HepG2 (cell line): ENCODE measurements around the gene VPS29. TPM values are rescaled to one million over a fixed set of nuclear protein-coding genes. Genes with fewer than 3 reads are reported as not detected.

Source experiments
- ARID4A ChIP-seq: sonication (generic); formaldehyde crosslinking; IDR thresholded peaks from 2 replicates; pipeline ENCODE4 v1.5.0; 2020; ENCODE audit warnings: mild to moderate bottlenecking, missing genetic modification reagents, borderline replicate concordance
- ATM ChIP-seq: fragments of 450-650 bp; IDR thresholded peaks from 2 replicates; pipeline ENCODE4 v1.7.1; 2017; ENCODE audit warnings: mild to moderate bottlenecking, borderline replicate concordance
- CBX2 ChIP-seq, 2 experiments: fragments of 200-600 bp in 1 of 2; sonication (generic); formaldehyde crosslinking in 1 of 2; IDR thresholded peaks; 2 replicates each; pipeline versions ENCODE4 v1.7.0 to v1.8.1; 2018 to 2022; ENCODE audit warnings: low read depth in 2 of 2, low read length in 1 of 2, mild to moderate bottlenecking in 1 of 2, missing genetic modification reagents in 1 of 2
- CREB1 ChIP-seq, 2 experiments: fragments of 450-650 bp in 1 of 2; IDR thresholded peaks; 2 replicates each; pipeline ENCODE4 v1.6.1; 2016 to 2017; ENCODE audit warnings: control low read depth in 1 of 2, mild to moderate bottlenecking in 1 of 2, missing compliant biosample characterization in 1 of 2, missing genetic modification characterization in 1 of 2
- FOSL1 ChIP-seq: sonication (generic); formaldehyde crosslinking; IDR thresholded peaks from 2 replicates; pipeline ENCODE4 v1.9.0; 2021; ENCODE audit warnings: missing genetic modification reagents, borderline replicate concordance
- GATAD1 ChIP-seq: IDR thresholded peaks from 2 replicates; pipeline ENCODE4 v1.6.1; 2016; ENCODE audit warnings: missing genetic modification reagents, missing compliant biosample characterization
- HOXA3 ChIP-seq: sonication (generic); formaldehyde crosslinking; IDR thresholded peaks from 2 replicates; pipeline ENCODE4 v1.5.0; 2020; ENCODE audit warnings: missing genetic modification reagents
- IRF9 ChIP-seq: sonication (generic); formaldehyde crosslinking; IDR thresholded peaks from 2 replicates; pipeline ENCODE4 v1.8.0; 2022; ENCODE audit warnings: missing genetic modification reagents, mild to moderate bottlenecking, borderline replicate concordance
- MEIS2 ChIP-seq: sonication (generic); formaldehyde crosslinking; IDR thresholded peaks from 2 replicates; pipeline ENCODE4 v1.9.0; 2021; ENCODE audit warnings: mild to moderate bottlenecking, missing genetic modification reagents
- MXD4 ChIP-seq: IDR thresholded peaks from 2 replicates; pipeline ENCODE4 v1.6.1; 2016; ENCODE audit warnings: mild to moderate bottlenecking, missing biosample characterization, missing genetic modification reagents
- NFKBIZ ChIP-seq: IDR thresholded peaks from 2 replicates; pipeline ENCODE4 v1.6.1; 2018; ENCODE audit warnings: missing genetic modification reagents, missing compliant biosample characterization
- ONECUT2 ChIP-seq: sonication (generic); formaldehyde crosslinking; IDR thresholded peaks from 2 replicates; pipeline ENCODE4 v1.4.0; 2020; ENCODE audit warnings: missing genetic modification reagents
- RAD21 ChIP-seq: fragments of 450-650 bp; formaldehyde crosslinking; IDR thresholded peaks from 2 replicates; pipeline ENCODE4 v1.5.0; 2020; ENCODE audit warnings: mild to moderate bottlenecking
- SMC3 ChIP-seq: IDR thresholded peaks from 2 replicates; pipeline ENCODE4 v1.6.1; 2011; ENCODE audit warnings: low read length, improper control_type of control experiment
- SOX6 ChIP-seq, 2 experiments: fragments of 450-650 bp in 1 of 2; sonication (generic) in 1 of 2; formaldehyde crosslinking in 1 of 2; IDR thresholded peaks; 2 replicates each; pipeline versions ENCODE4 v1.4.0 to v1.6.1; 2017 to 2020; ENCODE audit warnings: antibody characterized with exemption in 1 of 2, mild to moderate bottlenecking in 1 of 2, missing genetic modification reagents in 1 of 2
- TGIF2 ChIP-seq: IDR thresholded peaks from 2 replicates; pipeline ENCODE4 v1.6.1; 2016; ENCODE audit warnings: control low read depth, missing compliant biosample characterization
- THAP8 ChIP-seq: sonication (generic); formaldehyde crosslinking; IDR thresholded peaks from 2 replicates; pipeline ENCODE4 v1.5.1; 2020; ENCODE audit warnings: missing genetic modification reagents, mild to moderate bottlenecking, borderline replicate concordance
- ZFP41 ChIP-seq: sonication (generic); formaldehyde crosslinking; IDR thresholded peaks from 2 replicates; pipeline ENCODE4 v1.4.0; 2020; ENCODE audit warnings: mild to moderate bottlenecking, missing genetic modification reagents, borderline replicate concordance
- ZFY ChIP-seq: sonication (generic); formaldehyde crosslinking; IDR thresholded peaks from 2 replicates; pipeline ENCODE4 v1.4.0; 2020; ENCODE audit warnings: missing genetic modification reagents
- ZNF160 ChIP-seq: sonication (generic); formaldehyde crosslinking; IDR thresholded peaks from 2 replicates; pipeline ENCODE4 v1.8.0; 2022; ENCODE audit warnings: mild to moderate bottlenecking, inconsistent platforms, missing genetic modification reagents
- ZNF350 ChIP-seq: sonication (generic); formaldehyde crosslinking; IDR thresholded peaks from 2 replicates; pipeline ENCODE4 v1.4.0; 2020; ENCODE audit warnings: mild to moderate bottlenecking, low read depth, missing genetic modification reagents, borderline replicate concordance
- ZNF616 ChIP-seq: sonication (generic); formaldehyde crosslinking; IDR thresholded peaks from 2 replicates; pipeline ENCODE4 v1.5.0; 2020; ENCODE audit warnings: low read depth, mild to moderate bottlenecking, missing genetic modification reagents
- ZSCAN29 ChIP-seq: sonication (generic); formaldehyde crosslinking; conservative IDR thresholded peaks from 2 replicates; pipeline ENCODE4 v1.4.0; 2020; ENCODE audit warnings: mild to moderate bottlenecking, missing genetic modification reagents
- ZSCAN9 ChIP-seq: IDR thresholded peaks from 2 replicates; pipeline ENCODE4 v1.6.1; 2016; ENCODE audit warnings: borderline replicate concordance
- polyA plus RNA-seq, 8 experiments: library from polyadenylated mRNA; depleted of rRNA in 3 of 8; stranded (reverse) in 7 of 8; unstranded in 1 of 8; fragments of >200 nt; fragmentation: Illumina TruSeq in 4 of 8; extraction: Trizol in 4 of 8; gene quantifications; 2 replicates each; pipeline versions ENCODE4 v1.2.1 to v1.2.3, GENCODE V29; 2011 to 2016; ENCODE audit warnings: low read depth in 4 of 8, missing spikeins in 1 of 8, mixed read lengths in 1 of 8; ENCODE audit not compliant: insufficient read depth in 1 of 8
- total RNA-seq, 5 experiments: library from RNA; depleted of rRNA; stranded (reverse); fragments of >200 nt; fragmentation: Illumina TruSeq; extraction: Trizol; gene quantifications; 2 replicates each; pipeline ENCODE4 v1.2.3, GENCODE V29; 2016; ENCODE audit warnings: low read depth in 1 of 5

VPS29 gene
- total and polyA plus RNA-seq, 2 of the 13 experiments (the other 11 are each of a cell fraction or from before 2014, with no cell fraction given) = 107 to 114 TPM

GRCh38 chr12:110449799-110450497 is 52.0 kb downstream of the VPS29 start, which contains the start of gene ARPC3 (continued):
- TF ChIP-seq THAP8 (CRISPR knock-in tag) (no peak), GATAD1 (CRISPR knock-in tag) (peak; percentile 94), ATM (no peak), IRF9 (CRISPR knock-in tag) (0 out of 2 replicates have a peak, but pooled peaks have one; percentile 80), FOSL1 (no peak), SMC3 (peak; percentile 28), MXD4 (CRISPR knock-in tag) (peak; percentile 53; the same call in 1 of the 2 replicates), MEIS2 (CRISPR knock-in tag) (peak; percentile 50; the same call in 1 of the 2 replicates), ZNF350 (CRISPR knock-in tag) (peak; percentile 93), ARID4A (peak; percentile 92), RAD21 (peak; percentile 93), ZFP41 (CRISPR knock-in tag) (no peak), SOX6 (IDR thresholded peaks at IDR 0.05) (no peak), SOX6 (CRISPR knock-in tag; IDR thresholded peaks at IDR 0.05) (peak; percentile 51), ONECUT2 (CRISPR knock-in tag) (no peak; the same call in 1 of the 2 replicates), CREB1 (IDR thresholded peaks at IDR 0.05) (peak; percentile 28; the same call in 1 of the 2 replicates), CREB1 (CRISPR knock-in tag; IDR thresholded peaks at IDR 0.05) (peak; percentile 75), ZSCAN29 (CRISPR knock-in tag) (peak; percentile 19; the same call in 1 of the 2 replicates), TGIF2 (CRISPR knock-in tag) (0 out of 2 replicates have a peak, but pooled peaks have one; percentile 65), ZSCAN9 (CRISPR knock-in tag) (peak; percentile 73; the same call in 1 of the 2 replicates), HOXA3 (CRISPR knock-in tag) (peak; percentile 88), ZNF616 (CRISPR knock-in tag) (no peak), CBX2 (IDR thresholded peaks at IDR 0.05; ENCODE audit: low read depth, low read length) (no peak), CBX2 (CRISPR knock-in tag; IDR thresholded peaks at IDR 0.05; ENCODE audit: low read depth) (no peak), ZFY (CRISPR knock-in tag) (peak; percentile 77), NFKBIZ (CRISPR knock-in tag) (peak; percentile 43; the same call in 1 of the 2 replicates), ZNF160 (CRISPR knock-in tag) (peak; percentile 21; the same call in 1 of the 2 replicates)
